WTC11 (cell line): Measurements from ENCODE around the gene CATSPER1. TPM values are rescaled to one million over a fixed set of nuclear protein-coding genes. Genes with fewer than 3 reads are reported as not detected.

Experiments used
- ATAC-seq: fragments of 200-7000 bp; cut with Tn5 transposase; 2 replicates; pipeline ENCODE4 v1.10.0; 2021; ENCODE audit warnings: mild to moderate bottlenecking, moderate library complexity
- CTCF ChIA-PET: fragments of 300-600 bp; sonication (Branson Sonifier 250); formaldehyde crosslinking; loops from one replicate; lab custom pipeline; 2021; ENCODE audit warnings: antibody characterized with exemption; lab: Charles Lee
- POLR2A ChIA-PET: fragments of 350-600 bp; sonication (Branson Sonifier 250); formaldehyde crosslinking; loops from one replicate; lab custom pipeline; 2021; ENCODE audit warnings: antibody characterized with exemption; lab: Charles Lee
- DNase-seq: peaks from one replicate; pipeline ENCODE4 v3.0.0; 2021; ENCODE audit warnings: low spot score
- H3K27ac Mint-ChIP-seq: 2 replicates; pipeline ENCODE4 v1.8.0; 2021; ENCODE audit warnings: mixed read lengths
- H3K27me3 Mint-ChIP-seq: 2 replicates; pipeline ENCODE4 v1.8.0; 2021; ENCODE audit warnings: low read depth, mild to moderate bottlenecking, moderate library complexity, mixed read lengths
- H3K36me3 Mint-ChIP-seq: 2 replicates; pipeline ENCODE4 v1.8.0; 2021; ENCODE audit warnings: mixed read lengths
- H3K4me1 Mint-ChIP-seq: 2 replicates; pipeline ENCODE4 v1.8.0; 2022; ENCODE audit warnings: mixed read lengths
- H3K4me3 Mint-ChIP-seq: 2 replicates; pipeline ENCODE4 v1.8.0; 2021; ENCODE audit warnings: mild to moderate bottlenecking, moderate library complexity, mixed read lengths
- H3K9me3 Mint-ChIP-seq: 2 replicates; pipeline ENCODE4 v1.8.0; 2021; ENCODE audit warnings: mixed read lengths
- AFF4 ChIP-seq: sonication (generic); formaldehyde crosslinking; IDR thresholded peaks from 2 replicates; pipeline ENCODE4 v1.8.1; 2023; ENCODE audit warnings: mild to moderate bottlenecking, missing genetic modification reagents, borderline replicate concordance
- AR ChIP-seq: fragments of 250-450 bp; sonication (Bioruptor Pico); IDR thresholded peaks from 2 replicates; pipeline ENCODE4 v1.9.0; 2021; ENCODE audit warnings: mild to moderate bottlenecking
- ATF2 ChIP-seq: sonication (generic); formaldehyde crosslinking; IDR thresholded peaks from 2 replicates; pipeline ENCODE4 v1.8.1; 2022; ENCODE audit warnings: low read depth, missing genetic modification reagents, borderline replicate concordance
- ATF6 ChIP-seq: sonication (generic); formaldehyde crosslinking; IDR thresholded peaks from 2 replicates; pipeline ENCODE4 v1.8.1; 2023; ENCODE audit warnings: mild to moderate bottlenecking, missing genetic modification reagents
- FOXK1 ChIP-seq: sonication (generic); formaldehyde crosslinking; IDR thresholded peaks from 2 replicates; pipeline ENCODE4 v1.8.0; 2022; ENCODE audit warnings: mild to moderate bottlenecking, moderate library complexity, missing genetic modification reagents
- MAX ChIP-seq: sonication (generic); formaldehyde crosslinking; IDR thresholded peaks from 2 replicates; pipeline ENCODE4 v1.8.0; 2022; ENCODE audit warnings: mild to moderate bottlenecking, missing genetic modification reagents
- PRDM15 ChIP-seq: sonication (generic); formaldehyde crosslinking; IDR thresholded peaks from 2 replicates; pipeline ENCODE4 v1.8.0; 2022; ENCODE audit warnings: missing genetic modification reagents
- RELA ChIP-seq: sonication (generic); formaldehyde crosslinking; IDR thresholded peaks from 2 replicates; pipeline ENCODE4 v1.8.1; 2022; ENCODE audit warnings: missing genetic modification reagents, mild to moderate bottlenecking, borderline replicate concordance
- SMAD3 ChIP-seq: sonication (generic); formaldehyde crosslinking; IDR thresholded peaks from 2 replicates; pipeline ENCODE4 v1.8.0; 2022; ENCODE audit warnings: missing genetic modification reagents, mild to moderate bottlenecking, borderline replicate concordance
- SP1 ChIP-seq: sonication (generic); formaldehyde crosslinking; conservative IDR thresholded peaks from 2 replicates; pipeline ENCODE4 v1.8.1; 2022; ENCODE audit warnings: missing genetic modification reagents
- TEAD1 ChIP-seq: sonication (generic); formaldehyde crosslinking; IDR thresholded peaks from 2 replicates; pipeline ENCODE4 v1.8.0; 2022; ENCODE audit warnings: mild to moderate bottlenecking, missing genetic modification reagents
- ZNF138 ChIP-seq: sonication (generic); formaldehyde crosslinking; conservative IDR thresholded peaks from 2 replicates; pipeline ENCODE4 v1.8.1; 2022; ENCODE audit warnings: mild to moderate bottlenecking, moderate library complexity, missing genetic modification reagents
- ZNF232 ChIP-seq: sonication (generic); formaldehyde crosslinking; IDR thresholded peaks from 2 replicates; pipeline ENCODE4 v1.8.0; 2022; ENCODE audit warnings: mild to moderate bottlenecking, missing genetic modification reagents
- ZNF317 ChIP-seq: sonication (generic); formaldehyde crosslinking; IDR thresholded peaks from 2 replicates; pipeline ENCODE4 v1.8.1; 2023; ENCODE audit warnings: low read depth, mild to moderate bottlenecking, moderate library complexity, missing genetic modification reagents, borderline replicate concordance
- ZNF425 ChIP-seq: fragments of 250-450 bp; sonication (Bioruptor Pico); conservative IDR thresholded peaks from 2 replicates; pipeline ENCODE4 v1.9.0; 2021; ENCODE audit warnings: mild to moderate bottlenecking
- total RNA-seq: library from RNA; stranded (reverse); gene quantifications from 3 replicates; pipeline ENCODE4 v1.2.3, GENCODE V29; 2021

Gene CATSPER1
- total RNA-seq, 1 experiment from 2014 or later, result not detected

- TF ChIP-seq ZNF317 (CRISPR knock-in tag) (no peak), ZNF232 (CRISPR knock-in tag) (0 out of 2 replicates have a peak, but pooled peaks have one; percentile 8), ZNF138 (no peak), TEAD1 (CRISPR knock-in tag) (no peak), ZNF425 (CRISPR knock-in tag) (no peak), AR (CRISPR knock-in tag) (no peak), PRDM15 (CRISPR knock-in tag) (no peak), ATF2 (CRISPR knock-in tag) (0 out of 2 replicates have a peak, but pooled peaks have one; percentile 7)
- Mint-ChIP-seq H3K9me3 (no peaks in the 10 kb centered on the region), H3K4me1 (peaks cover 21% of the 10 kb centered on the region), H3K27me3 (no peaks in the 10 kb centered on the region), H3K27ac (peak overlapping the region; percentile 67), H3K36me3 (peaks cover 46% of the 10 kb centered on the region), H3K4me3 (peak overlapping the region; percentile 96)
- ChIA-PET CTCF (interaction anchor here (0.8 to 1.5 kb wide), 11 partner anchors 9 to 280 kb away, joined by 3 to 10 read pairs (median 5); partner anchors contain the start of genes CFL1, CST6 and FIBP), POLR2A (interaction anchor here (1.0 kb wide), 1 partner anchor 91 kb away, joined by 4 read pairs; no protein-coding TSS in a partner anchor)
- ATAC-seq (peak; percentile 2; the same call in 1 of the 2 replicates), DNase-seq (no peak)
Measured at GRCh38 chr11:66002648-66003225, 23.5 kb downstream of the CATSPER1 start.

- peaks cover 17% of the 10 kb centered on the region for H3K4me1 Mint-ChIP-seq
- ATAC-seq, result peak; percentile 93
- peak within 1 kb of the TSS; percentile 99 for H3K27ac Mint-ChIP-seq
- H3K9me3 Mint-ChIP-seq, result no peaks in the 10 kb centered on the region
- DNase-seq, result peak; percentile 92
- ChIA-PET POLR2A (interaction anchor here (0.6 to 1.0 kb wide), 2 partner anchors 36 to 90 kb away, joined by 3 to 4 read pairs; no protein-coding TSS in a partner anchor), CTCF (interaction anchor here (0.7 to 1.5 kb wide), 12 partner anchors 9 to 281 kb away, joined by 3 to 10 read pairs (median 4); partner anchors contain the start of genes CFL1, CST6 and FIBP)
- peaks cover 52% of the 10 kb centered on the region for H3K36me3 Mint-ChIP-seq
- no peaks in the 10 kb centered on the region for H3K27me3 Mint-ChIP-seq
- H3K4me3 Mint-ChIP-seq, result peak within 1 kb of the TSS; percentile 96
- TF ChIP-seq AFF4 (CRISPR knock-in tag) (no peak), FOXK1 (CRISPR knock-in tag) (peak; percentile 97), ATF6 (no peak), SMAD3 (CRISPR knock-in tag) (peak; percentile 66; the same call in 1 of the 2 replicates), MAX (CRISPR knock-in tag) (peak; percentile 83), RELA (CRISPR knock-in tag) (no peak), SP1 (CRISPR knock-in tag) (peak; percentile 80)
Measured at GRCh38 chr11:66001942-66002647, 24.2 kb downstream of the CATSPER1 start, which contains the start of the genes BANF1 and EIF1AD. Gene BANF1 (plus strand): TSS chr11:66002503. CDS start chr11:66003251, 748 bp downstream. Gene EIF1AD (minus strand): TSS chr11:66002157. CDS start chr11:66000389, 1,768 bp downstream.
